Testis (tissue), 2 donors: Measurements from ENCODE around the gene GRIPAP1.

Experiments
- CTCF ChIP-seq, 3 experiments: fragments of 450-650 bp in 2 of 3; fragments of 200-600 bp in 1 of 3; sonication (generic) in 1 of 3; IDR thresholded peaks; one replicate each; pipeline ENCODE4 v1.5.1; 2016 to 2019; ENCODE audit warnings: antibody characterized with exemption in 3 of 3, mild to moderate bottlenecking in 2 of 3, moderate library complexity in 1 of 3
- POLR2A ChIP-seq: fragments of 450-650 bp; IDR thresholded peaks from one replicate; pipeline ENCODE4 v1.6.1; 2017; ENCODE audit warnings: antibody characterized with exemption, mild to moderate bottlenecking, moderate library complexity

GRCh38 chrX:49043987-49044281 lies 41.9 kb upstream of the GRIPAP1 start:
- TF ChIP-seq CTCF (IDR thresholded peaks at IDR 0.05) = no peak
- no peak for TF ChIP-seq POLR2A
